Activated naive CD4-positive, alpha-beta T cell treated with anti-CD3 and anti-CD28 coated beads, Interleukin-2, amount 50 U/mL, for 24 hours (primary cell): ENCODE measurements around the gene RAPGEF6.
A peak's percentile ranks its signal among the peaks of the same experiment; 100 is the strongest.
"Not testable (repeated sequence)": the region's sequence is repeated elsewhere in the genome, so short reads cannot be mapped to it uniquely, and the experiment has no call there.

ENCODE experiments used
- H3K27ac Mint-ChIP-seq: one replicate; pipeline ENCODE4 v1.8.0; 2021; ENCODE audit warnings: mild to moderate bottlenecking, mixed read lengths
- H3K27me3 Mint-ChIP-seq: one replicate; pipeline ENCODE4 v1.8.0; 2021; ENCODE audit warnings: mixed read lengths
- H3K36me3 Mint-ChIP-seq: one replicate; pipeline ENCODE4 v1.8.0; 2021; ENCODE audit warnings: mixed read lengths
- H3K4me1 Mint-ChIP-seq: one replicate; pipeline ENCODE4 v1.8.0; 2021; ENCODE audit warnings: mixed read lengths
- H3K4me3 Mint-ChIP-seq: one replicate; pipeline ENCODE4 v1.8.0; 2021; ENCODE audit warnings: mild to moderate bottlenecking, mixed read lengths
- H3K9me3 Mint-ChIP-seq: one replicate; pipeline ENCODE4 v1.8.0; 2021; ENCODE audit warnings: mixed read lengths

RAPGEF6 gene

GRCh38 chr5:131430794-131431193 is 204.2 kb downstream of the RAPGEF6 start:
- Mint-ChIP-seq H3K36me3 (peaks cover 18% of the 10 kb centered on the region), H3K4me3 (no peak overlapping the region), H3K9me3 (no peaks in the 10 kb centered on the region), H3K4me1 (peaks cover 13% of the 10 kb centered on the region), H3K27ac (peak overlapping the region; percentile 78), H3K27me3 (no peaks in the 10 kb centered on the region)

GRCh38 chr5:131426011-131426410 is 209.0 kb downstream of the RAPGEF6 start:
- Mint-ChIP-seq H3K27me3 (no peaks in the 10 kb centered on the region), H3K27ac (peak overlapping the region; percentile 61)

GRCh38 chr5:131423056-131423455 is 212.0 kb downstream of the RAPGEF6 start:
- peak overlapping the region; percentile 68 for H3K27ac Mint-ChIP-seq

More at GRCh38 chr5:131426011-131426410, 209.0 kb downstream of the RAPGEF6 start:
- H3K9me3 Mint-ChIP-seq: no peaks in the 10 kb centered on the region
- peaks cover 21% of the 10 kb centered on the region for H3K4me1 Mint-ChIP-seq
- no peak overlapping the region for H3K4me3 Mint-ChIP-seq
- H3K36me3 Mint-ChIP-seq: peaks cover 14% of the 10 kb centered on the region

GRCh38 chr5:131419877-131420276 is 215.2 kb downstream of the RAPGEF6 start:
- Mint-ChIP-seq H3K27ac (peak overlapping the region; percentile 31), H3K36me3 (peaks cover 2% of the 10 kb centered on the region), H3K4me3 (no peak overlapping the region), H3K4me1 (peaks cover 31% of the 10 kb centered on the region), H3K27me3 (no peaks in the 10 kb centered on the region), H3K9me3 (no peaks in the 10 kb centered on the region)

More at GRCh38 chr5:131423056-131423455, 212.0 kb downstream of the RAPGEF6 start:
- H3K9me3 Mint-ChIP-seq: no peaks in the 10 kb centered on the region
- H3K36me3 Mint-ChIP-seq: peaks cover 6% of the 10 kb centered on the region
- peaks cover 21% of the 10 kb centered on the region for H3K4me1 Mint-ChIP-seq
- H3K27me3 Mint-ChIP-seq: no peaks in the 10 kb centered on the region
- H3K4me3 Mint-ChIP-seq: no peak overlapping the region

GRCh38 chr5:131418846-131419245 is 216.2 kb downstream of the RAPGEF6 start:
- Mint-ChIP-seq H3K4me1 (peaks cover 41% of the 10 kb centered on the region), H3K27me3 (no peaks in the 10 kb centered on the region), H3K36me3 (peaks cover 5% of the 10 kb centered on the region), H3K4me3 (no peak overlapping the region), H3K9me3 (no peaks in the 10 kb centered on the region), H3K27ac (no peak overlapping the region)

GRCh38 chr5:131417240-131417869 is 217.7 kb downstream of the RAPGEF6 start:
- Mint-ChIP-seq H3K9me3 (no peaks in the 10 kb centered on the region), H3K27ac (peak overlapping the region; percentile 89), H3K36me3 (peaks cover 4% of the 10 kb centered on the region), H3K27me3 (no peaks in the 10 kb centered on the region), H3K4me1 (peaks cover 53% of the 10 kb centered on the region), H3K4me3 (peak overlapping the region; percentile 16)

GRCh38 chr5:131416729-131417128 is 218.3 kb downstream of the RAPGEF6 start:
- Mint-ChIP-seq H3K4me1 (peaks cover 53% of the 10 kb centered on the region), H3K9me3 (no peaks in the 10 kb centered on the region), H3K27ac (peak overlapping the region; percentile 89), H3K4me3 (peak overlapping the region; percentile 16), H3K27me3 (no peaks in the 10 kb centered on the region), H3K36me3 (peaks cover 4% of the 10 kb centered on the region)

- peak overlapping the region; percentile 98 for H3K27ac Mint-ChIP-seq
- peak overlapping the region; percentile 62 for H3K4me3 Mint-ChIP-seq
- H3K36me3 Mint-ChIP-seq: peaks cover 21% of the 10 kb centered on the region
- no peaks in the 10 kb centered on the region for H3K9me3 Mint-ChIP-seq
- H3K4me1 Mint-ChIP-seq: peaks cover 59% of the 10 kb centered on the region
- H3K27me3 Mint-ChIP-seq: no peaks in the 10 kb centered on the region
These were observed 221.1 kb downstream of the RAPGEF6 start for GRCh38 chr5:131413605-131414559.

GRCh38 chr5:131406975-131407638 is 227.9 kb downstream of the RAPGEF6 start:
- Mint-ChIP-seq H3K36me3 (peaks cover 62% of the 10 kb centered on the region), H3K27ac (peak overlapping the region; percentile 72), H3K27me3 (no peaks in the 10 kb centered on the region), H3K4me3 (no peak overlapping the region), H3K9me3 (peaks cover 3% of the 10 kb centered on the region), H3K4me1 (peaks cover 43% of the 10 kb centered on the region)

GRCh38 chr5:131406076-131406475 is 229.0 kb downstream of the RAPGEF6 start:
- H3K27ac Mint-ChIP-seq: peak overlapping the region; percentile 80
- H3K27me3 Mint-ChIP-seq: no peaks in the 10 kb centered on the region
- H3K4me3 Mint-ChIP-seq: no peak overlapping the region
- H3K4me1 Mint-ChIP-seq: peaks cover 46% of the 10 kb centered on the region
- peaks cover 7% of the 10 kb centered on the region for H3K9me3 Mint-ChIP-seq
- peaks cover 64% of the 10 kb centered on the region for H3K36me3 Mint-ChIP-seq

GRCh38 chr5:131405674-131406073 is 229.4 kb downstream of the RAPGEF6 start:
- H3K36me3 Mint-ChIP-seq: peaks cover 65% of the 10 kb centered on the region
- H3K27me3 Mint-ChIP-seq: no peaks in the 10 kb centered on the region
- H3K27ac Mint-ChIP-seq: peak overlapping the region; percentile 80
- no peak overlapping the region for H3K4me3 Mint-ChIP-seq
- peaks cover 10% of the 10 kb centered on the region for H3K9me3 Mint-ChIP-seq
- peaks cover 48% of the 10 kb centered on the region for H3K4me1 Mint-ChIP-seq

GRCh38 chr5:131400585-131400984 is 234.4 kb downstream of the RAPGEF6 start:
- H3K36me3 Mint-ChIP-seq: peaks cover 66% of the 10 kb centered on the region
- H3K27me3 Mint-ChIP-seq: no peaks in the 10 kb centered on the region
- H3K4me3 Mint-ChIP-seq: no peak overlapping the region

GRCh38 chr5:131399007-131399406 is 236.0 kb downstream of the RAPGEF6 start:
- not testable (repeated sequence) for H3K4me3 Mint-ChIP-seq, H3K27me3 Mint-ChIP-seq
- H3K27ac Mint-ChIP-seq: peak overlapping the region; percentile 89
- peaks cover 60% of the 10 kb centered on the region for H3K36me3 Mint-ChIP-seq
- H3K4me1 Mint-ChIP-seq: peaks cover 71% of the 10 kb centered on the region
- H3K9me3 Mint-ChIP-seq: peaks cover 11% of the 10 kb centered on the region

More at GRCh38 chr5:131400585-131400984, 234.4 kb downstream of the RAPGEF6 start:
- peaks cover 11% of the 10 kb centered on the region for H3K9me3 Mint-ChIP-seq
- peak overlapping the region; percentile 94 for H3K27ac Mint-ChIP-seq
- H3K4me1 Mint-ChIP-seq: peaks cover 66% of the 10 kb centered on the region

- Mint-ChIP-seq H3K4me3 (peak overlapping the region; percentile 67), H3K36me3 (peaks cover 55% of the 10 kb centered on the region), H3K9me3 (peaks cover 5% of the 10 kb centered on the region), H3K4me1 (peaks cover 82% of the 10 kb centered on the region), H3K27ac (peak overlapping the region; percentile 98), H3K27me3 (no peaks in the 10 kb centered on the region)
These were observed 238.3 kb downstream of the RAPGEF6 start for GRCh38 chr5:131396630-131397273.

GRCh38 chr5:131396015-131396414 is 239.0 kb downstream of the RAPGEF6 start:
- H3K4me3 Mint-ChIP-seq: peak overlapping the region; percentile 67
- peaks cover 57% of the 10 kb centered on the region for H3K36me3 Mint-ChIP-seq
- no peaks in the 10 kb centered on the region for H3K27me3 Mint-ChIP-seq
- H3K4me1 Mint-ChIP-seq: peaks cover 85% of the 10 kb centered on the region
- H3K9me3 Mint-ChIP-seq: peaks cover 5% of the 10 kb centered on the region
- H3K27ac Mint-ChIP-seq: peak overlapping the region; percentile 98
